Stimulated activated CD4-positive, alpha-beta T cell treated with anti-CD3 and anti-CD28 coated beads, Interleukin-4, amount 100 ng/mL, for 24 hours (primary cell): ENCODE measurements around the gene NUP188.
"Not testable (repeated sequence)": the region's sequence is repeated elsewhere in the genome, so short reads cannot be mapped to it uniquely, and the experiment has no call there.

ENCODE experiments used
- DNase-seq: peaks from one replicate; pipeline ENCODE4 v3.0.0-alpha.2; 2020

Gene NUP188

DNA sequence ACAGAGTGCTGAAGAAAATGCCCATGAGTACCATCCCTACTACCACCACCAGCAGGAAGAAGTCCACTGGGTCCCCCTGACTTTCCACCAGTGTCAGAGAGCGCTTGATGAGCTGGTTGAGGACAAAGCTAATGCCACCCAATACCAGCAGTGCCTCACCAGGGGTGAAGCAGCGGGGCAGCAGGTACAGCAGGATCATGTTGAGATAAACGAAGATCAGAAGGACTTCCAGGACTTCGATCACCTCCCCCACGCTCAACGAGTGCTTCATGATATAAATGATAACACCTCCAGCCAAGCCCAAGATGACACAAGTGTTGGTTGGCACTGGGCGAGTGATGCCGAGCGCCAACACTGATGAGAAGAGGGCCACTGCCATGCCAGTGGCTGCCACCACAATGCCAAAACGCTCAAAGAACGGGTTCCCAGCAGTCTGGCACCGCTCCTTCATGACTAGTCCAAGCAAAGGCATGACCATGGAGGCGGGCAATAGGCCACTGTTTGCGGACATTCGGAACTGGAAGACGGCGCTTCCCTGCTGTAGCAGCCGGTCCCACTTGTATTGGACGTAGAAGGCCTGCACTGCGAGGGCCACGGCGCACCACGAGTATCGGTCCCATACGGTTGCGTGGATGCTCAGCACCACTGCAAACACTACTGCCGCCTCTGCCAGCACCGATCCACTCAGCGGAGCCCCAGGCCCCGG, 775 bp upstream of the NUP188 start:
- DNase-seq: no peak

DNA sequence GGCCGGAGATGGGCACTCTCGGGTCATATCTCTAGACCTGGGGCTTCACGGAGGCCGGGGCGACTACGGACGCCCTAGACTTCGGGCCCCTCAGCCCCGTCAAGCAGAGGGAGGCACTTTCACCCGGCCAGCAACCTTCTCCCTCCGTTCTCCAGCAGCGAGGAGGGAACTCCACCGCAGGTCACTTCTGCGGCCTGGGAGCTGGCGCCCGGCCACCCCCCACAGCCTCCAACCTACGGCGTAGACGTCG, 297 bp upstream of the NUP188 start:
- DNase-seq: no peak

DNA sequence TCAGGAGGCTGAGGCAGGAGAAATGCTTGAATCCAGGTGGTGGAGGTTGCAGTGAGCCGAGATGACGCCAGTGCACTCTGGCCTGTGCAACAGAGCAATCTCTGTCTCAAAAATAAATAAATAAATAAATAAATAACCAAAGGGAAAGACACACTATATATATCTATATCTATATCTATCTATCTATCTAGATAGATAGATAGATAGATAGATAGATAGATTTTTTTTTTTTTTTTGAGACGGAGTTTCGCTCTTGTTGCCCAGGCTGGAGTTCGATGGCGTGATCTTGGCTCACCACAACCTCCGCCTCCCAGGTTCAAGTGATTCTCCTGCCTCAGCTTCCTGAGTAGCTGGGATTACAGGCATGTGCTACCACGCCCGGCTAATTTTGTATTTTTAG, 13.9 kb downstream of the NUP188 start:
- not testable (repeated sequence) for DNase-seq

DNA sequence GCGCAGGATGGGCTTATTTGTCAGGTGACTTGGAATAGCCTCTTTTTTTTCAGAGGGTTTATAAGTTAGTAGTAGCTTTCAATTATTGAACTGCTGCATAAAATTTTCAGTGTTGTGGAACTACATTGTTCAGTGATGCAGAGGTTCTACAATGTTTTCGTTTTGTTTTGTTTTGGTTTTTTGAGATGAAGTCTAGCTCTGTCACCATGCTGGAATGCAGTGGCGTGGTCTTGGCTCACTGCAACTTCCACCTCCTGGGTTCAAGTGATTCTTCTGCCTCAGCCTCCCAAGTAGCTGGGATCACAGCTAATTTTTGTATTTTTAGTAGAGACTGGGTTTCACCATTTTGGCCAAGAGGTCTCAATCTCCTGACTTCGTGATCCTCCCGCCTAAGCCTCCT, 22.0 kb downstream of the NUP188 start:
- no peak for DNase-seq

DNA sequence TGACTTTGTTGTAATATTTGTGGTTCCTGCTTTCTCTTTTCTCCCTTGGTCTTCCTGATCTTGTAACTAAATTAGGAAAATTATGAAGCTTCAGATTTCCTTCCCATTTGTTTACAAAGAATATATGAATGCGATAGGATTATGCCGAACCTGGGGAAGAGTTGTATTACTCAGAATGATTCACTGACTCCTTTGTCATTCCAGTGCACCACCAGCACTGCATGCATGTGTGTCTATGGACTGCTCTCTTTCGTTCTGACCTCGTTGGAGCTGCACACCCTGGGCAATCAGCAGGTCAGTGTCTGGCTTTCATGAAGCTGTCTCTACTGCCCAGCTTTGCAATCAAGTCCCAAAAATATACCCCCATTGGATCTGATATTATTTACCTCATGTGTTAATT, 25.5 kb downstream of the NUP188 start:
- no peak for DNase-seq

DNA sequence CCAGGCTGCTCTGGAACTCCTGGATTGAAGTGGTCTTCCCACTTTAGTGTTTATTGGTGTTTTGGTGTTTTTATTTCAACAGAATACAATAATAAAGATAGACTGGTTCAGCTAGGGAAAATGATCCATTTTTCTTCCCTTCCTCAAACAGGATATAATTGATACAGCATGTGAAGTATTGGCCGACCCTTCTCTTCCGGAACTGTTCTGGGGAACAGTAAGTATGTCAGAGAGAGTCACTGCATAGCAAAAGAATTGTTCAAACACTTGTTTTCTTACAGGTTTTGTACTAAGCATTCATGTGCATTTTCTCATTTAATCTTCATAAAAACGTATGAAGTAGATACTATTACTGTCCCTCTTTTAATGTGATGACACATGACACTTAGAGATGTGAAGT, 31.6 kb downstream of the NUP188 start:
- DNase-seq: no peak

DNA sequence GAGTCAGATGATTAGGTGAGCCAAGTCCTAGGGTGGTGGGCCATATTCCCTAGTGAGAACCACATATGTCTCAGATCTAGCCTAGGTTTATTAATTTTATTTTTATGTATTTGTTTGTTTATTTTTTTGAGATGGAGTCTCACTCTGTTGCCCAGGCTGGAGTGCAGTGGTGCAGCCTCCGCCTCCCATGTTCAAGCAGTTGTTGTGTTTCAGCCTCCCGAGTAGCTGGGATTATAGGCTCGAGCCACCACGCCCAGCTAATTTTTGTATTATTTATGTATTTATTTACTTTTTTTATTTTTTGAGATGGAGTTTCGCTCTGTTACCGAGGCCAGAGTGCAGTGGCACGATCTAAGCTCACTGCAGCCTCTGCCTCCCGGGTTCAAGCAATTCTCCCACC, 36.0 kb downstream of the NUP188 start:
- no peak for DNase-seq

DNA sequence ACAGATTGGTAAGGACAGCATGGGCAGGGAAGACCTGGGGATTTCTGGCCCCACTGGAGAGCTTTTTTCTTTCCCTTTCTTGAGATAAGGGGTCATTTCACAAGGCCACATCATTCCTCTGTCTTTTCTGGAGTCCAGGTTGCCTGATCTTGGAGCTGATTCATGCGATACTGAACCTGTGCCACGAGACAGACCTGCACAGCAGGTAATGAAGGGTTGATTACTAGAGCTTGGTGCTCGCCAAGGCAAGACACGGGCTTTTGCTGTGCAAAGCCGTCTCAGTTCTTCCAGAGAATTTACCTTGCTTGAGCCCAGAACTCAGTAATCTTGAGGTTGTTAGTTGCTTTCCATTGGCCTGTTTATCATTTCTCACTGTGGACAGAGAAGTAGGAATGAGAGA, 39.2 kb downstream of the NUP188 start:
- DNase-seq: no peak

DNA sequence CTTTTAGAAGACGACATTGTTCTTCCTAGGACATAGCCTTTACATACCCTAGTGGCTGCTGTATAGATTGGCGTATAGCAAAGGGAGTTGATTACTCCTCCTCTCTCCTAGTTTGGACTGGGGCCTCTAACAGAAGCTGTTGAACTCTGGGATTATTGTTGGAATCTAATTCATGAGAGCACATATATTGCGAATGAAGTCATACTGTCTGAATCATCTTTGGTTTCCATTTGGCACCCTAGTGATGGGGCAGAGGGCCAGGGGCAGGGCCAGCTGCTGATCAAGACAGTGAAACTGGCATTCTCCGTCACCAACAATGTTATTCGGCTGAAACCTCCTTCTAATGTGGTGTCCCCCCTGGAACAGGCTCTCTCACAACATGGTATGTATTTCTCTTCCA, 40.3 kb downstream of the NUP188 start:
- DNase-seq: no peak

DNA sequence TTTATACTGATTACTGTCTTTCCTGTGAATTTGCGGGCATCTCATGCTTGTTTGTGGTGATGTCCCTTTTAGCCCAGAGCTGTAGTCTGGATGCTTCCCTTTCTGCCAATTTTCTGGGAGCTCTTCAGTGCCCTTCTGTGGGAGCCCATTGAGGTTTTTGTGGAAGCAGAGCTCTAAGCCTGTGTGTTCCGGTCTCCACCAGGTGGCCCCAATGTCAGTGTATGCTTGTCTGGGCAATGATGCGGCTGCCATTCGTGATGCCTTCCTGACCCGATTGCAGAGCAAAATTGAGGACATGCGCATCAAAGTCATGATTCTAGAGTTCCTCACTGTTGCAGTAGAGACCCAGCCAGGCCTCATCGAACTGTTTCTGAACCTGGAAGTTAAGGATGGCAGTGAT, 45.5 kb downstream of the NUP188 start:
- no peak for DNase-seq

DNA sequence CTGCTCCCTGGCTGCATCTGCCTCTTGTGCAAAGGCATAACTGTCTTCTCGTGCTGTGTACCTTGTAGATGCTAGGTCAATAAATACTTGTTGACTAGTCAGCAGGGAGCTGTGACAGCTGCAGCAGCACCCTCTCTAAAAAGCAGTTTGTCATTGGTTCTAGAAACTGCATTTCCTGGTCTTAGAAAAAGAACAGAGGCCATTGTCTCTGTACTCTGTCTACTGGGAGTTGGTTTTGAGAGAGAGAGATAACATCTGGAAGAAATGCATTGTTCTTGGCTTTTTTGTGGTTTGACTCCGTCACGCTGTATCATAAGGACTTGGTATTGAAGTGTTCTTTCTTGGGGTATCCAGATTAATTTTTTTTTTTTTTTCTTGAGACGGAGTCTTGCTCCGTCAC, 48.3 kb downstream of the NUP188 start:
- DNase-seq: no peak

DNA sequence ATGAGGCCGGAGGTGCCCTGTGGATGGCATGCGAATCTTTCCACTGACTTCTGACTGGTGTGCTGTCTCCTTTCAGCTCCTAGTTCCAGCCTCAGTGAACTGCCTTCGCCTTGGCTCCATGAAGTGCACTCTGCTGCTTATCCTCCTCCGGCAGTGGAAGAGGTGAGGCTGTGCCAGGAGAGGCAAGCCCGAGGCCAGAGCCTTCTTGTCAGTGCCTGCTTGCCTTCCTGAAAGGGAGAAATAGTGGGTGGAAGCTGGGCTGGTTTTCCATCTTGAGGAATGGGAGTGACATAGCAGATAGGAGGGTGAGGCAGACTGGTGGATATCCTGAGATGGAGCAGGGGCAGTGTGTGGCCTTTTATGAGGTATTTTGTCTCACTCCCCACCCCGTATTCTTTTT, 51.0 kb downstream of the NUP188 start:
- no peak for DNase-seq

DNA sequence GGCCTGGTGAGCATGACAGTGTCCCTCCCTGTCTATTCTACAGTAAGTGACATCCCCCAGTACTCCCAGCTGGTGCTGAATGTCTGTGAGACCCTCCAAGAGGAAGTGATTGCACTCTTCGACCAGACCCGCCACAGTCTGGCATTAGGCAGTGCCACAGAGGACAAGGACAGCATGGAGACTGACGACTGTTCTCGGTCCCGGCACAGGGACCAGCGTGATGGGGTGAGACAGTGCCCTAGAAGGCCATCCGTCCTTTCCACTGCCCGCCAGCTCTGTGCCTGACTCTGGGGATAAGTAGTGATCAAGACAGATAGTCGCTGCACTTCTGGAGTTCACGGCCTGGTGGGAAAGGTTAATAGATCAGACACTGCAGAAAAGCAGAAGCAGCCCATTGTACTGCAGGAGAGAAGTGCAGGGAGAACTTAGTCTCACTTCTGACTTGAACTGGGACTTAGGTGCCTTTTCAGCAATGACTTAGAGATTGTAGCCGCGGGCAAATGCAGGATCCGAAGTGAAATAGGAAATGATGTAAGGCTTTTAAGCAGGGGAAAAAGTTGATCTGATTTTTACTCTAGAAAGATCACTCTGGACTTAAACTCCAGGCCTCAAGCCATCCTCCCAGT, 52.2 kb downstream of the NUP188 start:
- no peak for DNase-seq

DNA sequence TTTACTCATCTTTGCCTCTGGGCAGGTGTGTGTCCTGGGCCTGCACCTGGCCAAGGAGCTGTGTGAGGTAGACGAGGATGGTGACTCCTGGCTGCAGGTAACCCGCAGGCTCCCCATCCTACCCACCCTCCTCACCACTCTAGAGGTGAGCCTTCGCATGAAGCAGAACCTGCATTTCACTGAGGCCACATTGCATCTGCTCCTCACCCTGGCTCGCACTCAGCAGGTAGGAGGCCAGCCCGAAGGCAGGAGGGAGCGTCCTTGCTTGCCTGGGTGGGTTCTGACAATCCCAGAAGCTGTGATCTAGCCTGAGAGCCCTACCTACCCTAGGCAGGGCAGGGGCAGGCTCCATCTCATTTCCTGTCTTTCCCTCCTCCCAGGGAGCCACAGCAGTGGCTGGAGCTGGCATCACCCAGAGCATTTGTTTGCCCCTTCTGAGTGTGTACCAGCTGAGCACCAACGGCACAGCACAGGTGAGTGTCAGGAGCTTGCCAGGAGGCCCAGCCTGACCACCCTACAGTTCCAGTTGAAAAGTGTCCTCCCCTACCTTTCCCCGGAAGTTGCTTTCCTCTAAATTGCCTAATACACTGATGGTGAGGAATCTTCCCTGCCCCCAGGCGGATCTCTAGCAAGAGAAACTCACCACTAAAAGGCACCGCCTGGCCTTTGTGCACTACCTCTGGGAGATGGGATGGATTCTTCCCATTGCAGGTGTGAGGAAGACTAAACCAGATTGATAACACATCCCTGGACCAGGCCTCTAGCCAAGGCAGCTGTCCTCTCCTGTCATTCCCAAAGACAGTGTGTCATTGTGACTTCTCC, 54.2 kb downstream of the NUP188 start:
- no peak for DNase-seq

DNA sequence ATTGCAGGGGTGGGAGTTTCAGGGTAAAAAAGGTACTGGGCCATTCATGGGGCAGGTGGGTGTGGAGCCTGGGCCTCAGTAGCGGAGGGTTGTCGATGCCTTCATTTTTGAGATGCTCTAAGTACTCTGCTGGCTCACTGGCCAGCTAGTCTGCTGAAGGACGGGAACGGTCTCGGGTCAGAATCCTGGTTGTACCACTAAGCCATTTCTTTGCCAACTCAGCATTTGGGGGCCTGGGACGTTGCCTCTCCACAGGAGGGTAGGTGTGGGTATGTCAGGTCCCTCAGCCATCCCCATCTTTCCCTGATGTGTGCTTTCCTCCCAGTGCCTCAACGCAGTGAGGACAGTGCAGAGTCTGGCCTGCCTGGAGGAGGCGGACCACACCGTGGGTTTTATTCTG, 55.5 kb downstream of the NUP188 start:
- DNase-seq: no peak

DNA sequence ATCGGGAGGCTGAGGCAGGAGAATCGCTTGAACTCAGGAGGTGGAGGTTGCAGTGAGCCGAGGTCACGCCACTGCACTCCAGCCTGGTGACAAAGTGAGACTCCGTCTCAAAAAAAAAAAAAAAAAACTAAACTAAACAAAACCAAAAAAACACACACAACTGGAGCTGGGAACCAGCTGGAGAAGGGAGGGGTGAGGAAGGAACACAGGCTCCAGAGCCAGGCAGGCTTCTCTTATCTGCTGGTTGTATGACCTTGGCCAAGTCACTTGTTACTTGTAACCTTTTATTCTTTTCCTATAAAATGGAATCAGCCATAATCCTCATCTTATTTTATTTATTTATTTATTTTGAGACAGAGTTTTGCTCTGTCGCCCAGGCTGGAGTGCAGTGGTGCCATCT, 56.7 kb downstream of the NUP188 start:
- not testable (repeated sequence) for DNase-seq

DNA sequence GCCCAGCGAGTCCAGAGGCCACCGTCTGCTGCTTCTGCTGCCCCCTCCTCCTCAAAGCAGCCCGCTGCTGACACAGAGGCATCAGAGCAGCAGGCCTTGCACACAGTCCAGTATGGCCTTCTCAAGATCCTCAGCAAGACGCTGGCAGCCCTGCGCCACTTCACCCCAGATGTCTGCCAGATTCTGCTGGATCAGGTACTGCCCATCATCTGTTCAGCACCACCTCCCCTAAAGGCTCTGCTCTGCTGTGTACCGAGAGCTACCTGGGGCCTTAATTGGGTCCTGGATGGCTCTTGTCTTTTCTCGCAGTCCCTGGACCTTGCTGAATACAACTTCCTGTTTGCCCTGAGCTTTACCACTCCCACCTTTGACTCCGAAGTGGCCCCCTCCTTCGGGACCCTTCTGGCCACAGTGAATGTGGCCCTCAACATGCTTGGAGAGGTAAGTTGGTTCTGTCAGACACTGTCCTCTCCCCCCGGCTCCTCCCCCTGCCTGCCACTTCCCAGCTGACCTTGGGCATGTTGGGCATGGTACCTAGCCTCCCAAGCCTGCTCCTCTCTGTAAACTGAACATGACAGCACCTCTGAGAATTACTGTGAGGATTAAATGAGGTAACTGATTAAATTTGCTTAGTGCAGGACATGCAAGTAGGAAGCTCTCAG, 58.0 kb downstream of the NUP188 start:
- no peak for DNase-seq

DNA sequence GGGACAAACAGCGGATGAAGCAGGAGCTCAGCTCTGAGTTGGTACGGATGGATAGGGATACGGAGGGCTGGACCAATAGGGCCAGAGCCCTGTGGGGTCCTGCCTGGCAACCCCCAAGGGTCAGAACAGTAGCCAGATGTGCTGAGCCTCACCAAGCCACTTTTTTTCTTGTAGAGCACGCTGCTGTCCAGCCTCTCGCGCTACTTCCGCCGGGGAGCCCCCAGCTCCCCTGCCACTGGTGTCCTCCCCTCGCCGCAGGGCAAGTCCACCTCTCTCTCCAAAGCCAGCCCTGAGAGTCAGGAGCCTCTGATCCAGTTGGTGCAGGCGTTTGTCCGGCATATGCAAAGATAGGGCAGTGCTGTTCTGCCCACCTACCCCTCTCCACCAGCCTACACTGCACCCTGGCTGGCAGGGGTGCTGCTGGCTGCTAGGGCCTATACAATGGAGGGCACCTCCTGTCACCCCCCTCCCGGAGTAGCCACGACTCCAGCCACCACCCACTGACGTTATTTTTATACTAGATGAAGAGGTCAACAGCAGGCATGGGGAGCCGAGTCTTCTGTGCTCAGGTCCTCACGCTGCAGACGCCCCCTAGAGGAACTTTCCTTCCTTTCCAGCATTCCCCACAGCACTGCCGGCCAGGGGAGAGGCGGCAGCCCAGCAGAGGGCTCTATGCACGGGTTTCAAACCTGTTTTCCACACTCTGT, 59.0 kb downstream of the NUP188 start:
- DNase-seq: peak; percentile 55

DNA sequence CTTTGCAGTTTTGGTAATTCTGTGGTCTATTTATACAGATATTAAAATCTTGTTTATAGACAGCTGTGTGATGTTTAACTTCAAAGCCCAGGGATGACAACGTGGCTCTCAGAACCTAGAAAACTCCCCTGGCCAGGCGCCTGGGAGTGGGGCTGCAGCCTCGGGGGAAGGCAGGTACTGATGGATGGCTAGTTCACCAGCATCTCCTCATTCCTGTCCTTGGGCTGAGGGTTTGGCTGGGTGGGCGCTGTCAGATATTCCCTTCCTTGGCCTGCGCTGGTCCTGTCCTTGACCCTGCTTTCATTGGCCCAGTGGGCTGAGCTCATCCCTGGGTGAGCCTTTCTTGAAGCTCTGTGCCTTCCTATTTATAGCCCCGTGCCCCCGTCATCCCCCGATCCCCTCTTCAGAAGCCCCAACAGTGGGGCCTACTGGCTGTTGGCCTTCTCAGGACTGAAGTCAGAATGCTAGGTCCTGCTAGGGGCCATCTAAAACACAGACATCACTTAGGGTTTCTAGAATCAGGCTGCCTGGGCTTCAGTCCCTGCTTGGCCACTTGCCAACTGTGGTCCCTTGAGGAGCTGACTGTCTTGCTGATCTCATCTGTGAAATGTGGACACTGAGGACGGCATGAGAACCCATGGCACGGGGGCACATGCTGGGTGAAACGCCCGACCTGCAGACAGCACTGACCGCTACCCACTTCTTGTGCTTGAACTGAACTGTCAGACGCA, 59.7 kb downstream of the NUP188 start:
- DNase-seq: no peak

DNA sequence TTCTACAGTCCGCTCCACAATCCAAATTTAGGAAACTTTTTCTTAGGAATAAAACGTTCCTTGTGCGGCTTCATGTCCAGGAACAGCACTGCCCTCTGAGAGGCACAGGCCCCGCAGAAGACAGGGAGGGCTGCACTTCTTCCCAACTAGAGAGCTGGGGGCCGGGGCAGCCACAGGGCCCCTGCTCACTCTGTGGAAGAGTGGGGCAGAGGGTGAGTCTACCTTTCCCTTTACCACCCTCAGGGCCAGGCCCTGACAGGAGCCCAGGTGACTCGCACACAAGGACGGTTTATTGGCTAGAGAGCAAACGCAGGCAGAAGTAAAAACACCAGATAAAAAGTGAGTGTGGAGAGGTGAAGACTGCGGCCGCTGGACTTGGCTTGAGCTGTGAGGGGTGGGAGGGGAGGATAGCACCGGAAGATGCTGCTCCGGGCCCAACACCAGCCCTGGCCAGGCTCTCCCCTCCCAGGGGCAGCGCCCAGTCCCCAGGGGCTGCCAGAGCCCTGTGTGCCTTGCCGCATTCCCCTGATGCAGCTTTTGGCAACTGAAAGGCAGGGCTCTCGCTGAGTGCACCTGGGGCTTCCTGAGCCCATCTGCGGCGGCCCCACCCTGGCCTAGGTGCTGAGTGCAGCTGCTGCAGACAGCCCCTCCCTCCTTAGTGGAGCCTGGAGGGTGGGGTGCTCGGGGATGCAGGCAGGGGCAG, 60.4 kb downstream of the NUP188 start:
- no peak for DNase-seq

DNA sequence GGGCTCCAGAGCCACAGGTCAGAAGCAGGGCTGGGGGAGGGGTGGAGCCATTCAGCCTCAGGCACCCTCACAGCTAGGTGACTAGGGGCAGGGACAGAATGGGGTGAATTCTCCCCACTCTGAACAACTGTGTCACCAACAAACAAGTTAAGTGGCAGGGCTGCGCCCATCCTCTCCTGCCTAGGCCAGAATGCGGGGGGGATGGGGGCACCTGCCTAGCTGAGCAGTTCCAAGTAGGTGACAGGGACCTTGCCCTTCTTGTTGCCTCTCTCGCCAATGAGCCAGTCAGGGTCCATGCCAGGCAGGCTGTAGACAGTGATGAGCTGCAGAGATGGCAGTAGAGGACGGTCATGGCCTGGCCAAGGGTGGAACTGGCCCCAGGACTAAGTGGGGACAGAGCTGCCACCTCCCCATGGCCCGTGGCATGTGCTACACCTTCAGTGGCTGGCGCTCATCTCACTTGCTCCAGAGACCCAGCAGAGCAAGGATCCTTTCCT, 61.0 kb downstream of the NUP188 start:
- no peak for DNase-seq
